SKM-1 (cell line): ENCODE measurements around the gene TNS3.
"Not testable (repeated sequence)": the region's sequence is repeated elsewhere in the genome, so short reads cannot be mapped to it uniquely, and the experiment has no call there.

ENCODE experiments used
- DNase-seq: peaks from one replicate; lab custom pipeline; 2025; ENCODE audit not compliant: unreplicated experiment; lab: John Stamatoyannopoulos, UW

The TNS3 gene

DNA sequence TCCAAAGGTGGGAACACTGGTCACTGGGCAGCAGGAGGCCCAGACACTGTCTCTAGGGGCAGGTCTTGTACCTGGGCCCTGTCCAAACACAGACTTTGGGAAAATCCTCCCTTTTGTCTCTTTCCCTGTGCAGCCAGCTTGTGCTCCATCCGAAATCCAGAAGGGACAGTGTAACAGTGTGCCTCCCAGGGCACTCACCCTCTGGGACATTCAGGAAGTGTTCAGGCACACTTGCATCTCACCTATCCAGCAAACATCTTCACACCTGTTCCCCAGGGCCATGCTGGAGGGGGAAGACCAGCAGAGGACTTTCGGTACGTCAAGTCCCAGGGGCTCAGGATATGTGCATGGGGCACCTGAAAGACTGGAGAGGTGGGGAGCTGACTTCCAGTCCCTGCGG lies 38.9 kb downstream of the TNS3 start:
- DNase-seq, result no peak

DNA sequence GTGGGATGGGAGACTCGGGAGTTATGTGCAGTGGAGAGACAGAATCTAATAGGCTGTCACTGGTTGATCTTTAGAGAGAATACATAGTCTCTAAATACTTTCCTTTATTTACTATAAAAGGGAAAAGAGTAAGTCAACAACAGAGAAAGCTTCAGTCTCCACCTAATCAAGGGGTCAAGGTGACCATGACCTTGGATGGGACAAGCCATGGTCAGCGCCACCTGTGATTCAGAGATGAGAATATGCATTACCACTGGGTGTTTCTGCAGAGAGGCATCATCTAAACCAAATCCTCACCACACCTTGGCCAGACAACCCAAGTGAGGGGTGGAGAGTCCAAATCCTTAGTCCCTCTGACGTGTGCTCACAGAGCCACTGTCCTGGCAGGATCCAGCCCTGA lies 39.9 kb downstream of the TNS3 start:
- no peak for DNase-seq

DNA sequence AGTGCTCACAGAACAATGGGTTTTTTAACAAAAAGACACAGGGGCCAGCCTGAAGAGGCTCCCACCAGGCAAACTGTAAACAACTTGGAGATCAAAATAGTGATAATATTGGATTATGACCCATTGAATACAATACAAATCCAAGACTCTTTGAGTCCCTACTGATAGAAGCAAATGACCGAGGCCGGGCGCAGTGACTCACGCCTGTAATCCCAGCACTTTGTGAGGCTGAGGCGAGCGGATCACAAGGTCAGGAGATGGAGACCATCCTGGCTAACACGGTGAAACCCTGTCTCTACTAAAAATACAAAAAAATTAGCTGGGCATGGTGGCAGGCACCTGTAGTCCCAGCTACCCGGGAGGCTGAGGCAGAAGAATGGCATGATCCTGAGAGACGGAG lies 40.4 kb downstream of the TNS3 start:
- DNase-seq, result not testable (repeated sequence)

DNA sequence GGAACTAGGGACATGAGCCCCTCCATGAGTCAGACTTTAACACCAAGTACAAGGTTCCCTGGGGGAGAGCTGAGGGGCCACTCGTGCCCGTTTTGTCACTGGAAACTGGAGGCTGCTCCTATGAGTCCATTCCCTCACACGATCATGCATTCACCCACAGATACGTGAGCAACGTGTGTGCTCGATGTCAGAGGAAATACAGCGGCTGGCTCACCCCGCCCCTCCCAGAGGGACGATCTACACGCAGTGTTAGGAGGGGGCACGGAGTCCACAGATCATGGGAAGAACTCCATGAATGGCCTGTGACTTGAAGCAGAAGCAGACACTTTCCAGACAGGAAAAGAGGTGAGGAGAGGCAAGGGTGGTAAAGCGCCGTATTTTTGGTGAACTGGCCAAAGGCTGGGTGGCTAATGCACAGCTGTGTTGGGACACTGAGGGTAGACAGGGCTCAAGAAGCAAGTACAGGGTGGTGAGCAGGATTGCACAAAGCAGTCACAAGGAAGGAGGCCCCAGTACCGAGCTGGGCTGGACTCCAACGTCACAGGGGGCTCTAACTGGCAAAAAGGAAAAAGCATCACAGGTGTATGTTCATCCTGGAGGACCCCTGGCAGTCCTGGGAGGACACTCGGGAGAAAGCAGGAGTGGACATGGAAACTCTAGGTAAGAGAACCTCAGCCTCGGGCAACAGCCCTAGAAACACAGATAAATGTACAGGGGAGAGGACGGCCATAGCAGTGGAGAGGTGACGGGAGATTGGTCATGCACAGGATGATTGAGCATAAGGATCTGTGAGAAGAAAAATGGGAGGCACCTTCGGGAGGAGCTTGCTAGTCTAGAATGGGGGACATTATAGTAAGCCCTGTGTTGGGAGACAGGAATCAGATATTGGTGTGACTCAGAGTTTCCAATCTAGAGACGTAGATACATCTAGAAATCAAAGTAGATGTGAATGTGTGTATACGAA lies 41.2 kb downstream of the TNS3 start:
- DNase-seq, result no peak

DNA sequence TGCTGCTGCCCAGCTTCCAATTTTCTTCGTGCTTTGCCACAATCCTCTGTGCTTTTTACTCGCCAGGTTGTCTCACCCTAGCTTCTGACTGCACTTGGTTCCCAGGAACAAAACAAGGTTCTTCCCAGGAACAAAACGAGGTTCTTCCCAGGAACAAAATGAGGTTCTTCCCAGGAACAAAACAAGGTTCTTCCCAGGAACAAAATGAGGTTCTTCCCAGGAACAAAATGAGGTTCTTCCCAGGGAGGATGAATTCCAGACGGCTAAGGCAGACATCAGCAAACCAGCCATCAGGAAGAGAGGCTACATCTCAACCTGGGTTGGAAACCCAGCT lies 41.9 kb downstream of the TNS3 start:
- no peak for DNase-seq

DNA sequence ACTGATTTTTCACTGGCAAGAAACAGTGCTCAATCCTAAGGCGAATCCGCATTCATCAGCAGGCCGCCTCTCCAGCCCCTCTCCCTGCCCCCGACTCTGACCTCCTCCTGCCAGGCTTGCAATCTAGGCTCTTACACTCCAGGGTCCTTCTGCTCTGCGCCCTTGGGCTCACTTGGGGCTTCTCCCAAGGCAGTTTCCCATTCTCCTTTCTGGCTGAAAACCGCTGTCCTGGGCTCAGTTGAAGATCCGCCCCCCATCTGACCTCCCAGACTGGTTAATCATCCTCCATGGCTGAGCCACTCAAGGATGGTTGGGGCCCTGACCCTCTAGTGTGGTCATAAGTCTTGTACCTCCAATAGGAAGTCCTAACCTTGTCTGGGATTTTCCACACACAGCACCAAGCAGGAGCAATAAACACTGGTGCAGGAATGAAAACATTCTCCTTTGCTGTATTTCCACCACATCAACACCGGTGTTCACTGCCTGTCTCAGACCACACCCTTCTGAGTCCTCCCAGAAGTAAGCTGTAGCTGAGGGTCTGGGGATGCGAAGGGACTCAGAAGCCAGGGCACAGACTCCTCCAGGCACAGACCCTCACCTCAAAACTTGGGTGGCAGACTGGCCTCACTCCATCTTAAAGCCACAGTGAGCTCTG lies 42.4 kb downstream of the TNS3 start:
- no peak for DNase-seq

DNA sequence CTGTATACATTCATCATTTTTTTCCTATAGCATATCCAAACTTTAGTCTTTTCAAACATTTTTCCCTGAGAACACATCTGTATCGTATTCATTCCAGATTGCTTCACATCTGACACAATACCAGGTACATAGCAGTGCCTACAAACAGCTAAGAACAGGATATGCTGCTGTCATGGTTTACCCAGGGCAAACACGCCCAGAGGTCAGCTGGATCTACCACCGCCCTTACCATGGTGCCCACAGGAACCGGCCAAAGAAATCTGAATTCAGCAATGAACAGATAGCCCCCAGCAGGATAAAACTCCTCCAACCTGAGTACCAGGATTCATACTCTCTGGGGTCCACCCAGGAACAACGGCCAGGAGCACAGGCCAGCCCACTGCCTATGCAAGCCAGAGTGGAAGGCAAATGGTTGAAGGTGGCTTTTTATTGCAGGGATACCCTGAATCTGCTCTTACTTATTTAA lies 43.0 kb downstream of the TNS3 start:
- no peak for DNase-seq

DNA sequence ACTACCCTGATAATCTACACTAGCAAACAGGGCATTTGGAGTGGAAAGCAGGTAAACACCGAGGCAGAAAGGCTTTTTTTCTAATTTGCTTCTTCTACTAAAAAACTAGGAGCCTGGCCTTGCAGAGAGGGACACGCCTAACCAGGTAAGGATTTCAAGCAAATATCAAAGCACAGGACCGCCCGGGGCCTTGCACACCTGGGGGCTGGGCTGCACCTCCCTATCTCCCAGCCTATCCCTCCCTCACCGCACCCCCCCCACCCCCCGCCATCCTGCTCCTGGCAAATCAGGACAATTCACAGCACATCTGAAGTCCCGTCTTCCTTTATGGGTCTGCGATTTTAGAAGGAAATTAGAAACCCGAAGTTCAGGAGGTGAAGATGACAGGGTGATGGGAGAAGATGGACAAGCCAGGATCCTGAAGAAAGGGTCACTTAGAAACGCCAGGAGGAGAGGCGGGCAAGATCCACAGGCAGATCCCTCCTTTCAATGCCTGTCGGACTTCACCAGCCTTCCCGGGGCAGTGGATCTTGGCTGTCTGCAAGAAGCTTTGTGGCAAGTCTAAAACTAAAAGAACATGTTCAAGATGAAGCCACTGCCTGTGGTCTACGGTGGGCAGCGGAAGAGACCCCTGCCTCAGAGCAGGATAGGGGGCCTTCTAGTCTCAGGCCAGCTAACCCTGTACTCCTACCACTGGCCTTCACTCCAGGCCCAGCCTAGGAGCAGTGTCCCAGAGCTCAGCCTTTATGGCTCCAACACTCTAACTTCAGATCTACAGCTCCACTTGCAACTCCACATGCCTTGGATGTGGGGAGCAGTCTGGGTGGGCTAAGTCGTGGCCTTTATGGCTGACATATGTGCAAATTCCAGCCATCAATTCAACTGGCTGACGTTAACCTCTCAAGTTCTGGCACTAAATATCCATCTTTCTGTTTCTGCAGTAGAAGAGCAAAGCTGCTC lies 43.9 kb downstream of the TNS3 start:
- DNase-seq, result no peak

DNA sequence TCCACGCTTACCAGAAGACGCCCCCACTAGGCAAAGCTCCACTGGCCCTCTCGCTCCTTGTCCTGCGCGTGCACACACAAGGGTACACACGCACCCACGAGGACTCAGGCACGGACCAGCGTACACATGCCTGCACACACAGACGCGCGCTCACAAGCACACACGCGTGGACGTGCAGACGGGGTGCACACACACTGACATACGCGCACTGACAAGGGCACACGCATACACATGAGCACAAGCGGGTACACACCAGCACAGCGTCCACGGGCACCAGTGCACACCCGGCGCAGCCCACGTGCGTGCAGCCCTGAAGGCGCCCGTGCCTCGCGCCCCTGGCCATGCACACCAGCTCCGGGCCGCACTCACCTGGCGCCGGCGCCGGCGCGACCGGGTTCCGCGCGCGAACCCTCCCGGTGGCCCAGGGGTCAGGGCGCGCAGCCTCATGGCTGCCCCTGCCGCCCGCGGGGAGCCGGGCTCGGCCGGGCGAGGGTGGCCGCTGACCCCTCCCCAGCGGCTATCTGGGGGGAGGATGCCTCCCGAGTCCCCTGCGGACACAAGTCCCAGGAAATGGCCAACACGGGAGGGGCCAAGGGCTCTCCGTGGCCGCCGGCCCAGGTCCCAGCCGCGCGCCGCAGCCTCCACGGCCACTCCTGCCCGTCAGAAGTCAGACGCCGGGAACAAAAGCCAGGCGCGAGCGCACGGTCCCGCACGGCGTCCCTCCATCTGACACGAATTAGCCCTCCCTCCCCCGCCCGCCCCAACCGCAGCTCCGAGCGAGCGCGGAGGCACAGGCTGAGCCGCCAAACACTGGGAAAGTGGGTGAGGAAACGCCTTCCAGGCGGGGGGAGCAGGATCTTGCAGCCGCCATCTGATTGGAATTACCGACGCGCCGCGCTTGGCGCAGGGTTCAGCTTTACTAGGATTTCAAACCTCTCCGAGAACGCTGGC lies 45.0 kb downstream of the TNS3 start:
- no peak for DNase-seq

DNA sequence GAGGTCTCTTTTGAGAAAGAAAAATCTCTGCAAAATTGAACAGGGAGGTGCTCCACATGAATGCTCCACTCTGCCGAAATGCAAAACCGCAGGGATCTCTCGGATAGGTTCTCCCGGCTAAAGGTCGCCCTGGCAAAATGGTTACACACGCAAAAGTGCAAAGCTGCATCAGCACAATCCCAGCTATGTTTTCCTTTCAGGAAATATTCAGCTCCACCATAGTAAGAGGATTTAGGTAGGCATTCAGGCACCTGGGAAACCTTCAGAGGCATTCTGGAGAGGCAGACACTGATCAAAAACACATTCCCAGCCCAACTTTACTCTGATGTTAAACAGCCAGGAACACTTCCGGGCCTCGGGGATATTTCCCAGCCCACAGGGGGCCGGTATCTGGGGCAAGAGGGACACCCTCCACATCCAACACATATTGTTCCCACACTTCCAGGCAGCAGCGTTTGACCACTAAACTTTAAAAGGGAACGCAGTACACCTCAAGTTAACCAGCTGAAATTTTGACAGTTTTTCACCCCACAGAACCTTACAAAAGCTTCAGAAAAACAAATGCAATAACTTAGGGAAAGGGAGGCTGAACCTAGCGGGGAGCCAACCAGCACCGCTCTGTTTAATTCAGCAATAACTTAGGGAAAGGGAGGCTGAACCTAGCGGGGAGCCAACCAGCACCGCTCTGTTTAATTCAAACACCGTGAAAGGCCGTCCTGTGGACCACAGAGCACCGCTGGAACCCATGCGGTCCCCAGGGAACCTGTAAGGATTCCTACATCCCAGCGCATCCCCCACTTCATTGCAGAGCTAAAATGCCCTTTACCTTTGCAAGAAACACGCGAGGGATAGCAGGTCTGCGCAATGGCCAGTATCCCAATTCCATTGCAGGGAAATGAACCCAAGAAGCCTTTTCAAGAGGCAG lies 45.9 kb downstream of the TNS3 start:
- DNase-seq, result no peak

DNA sequence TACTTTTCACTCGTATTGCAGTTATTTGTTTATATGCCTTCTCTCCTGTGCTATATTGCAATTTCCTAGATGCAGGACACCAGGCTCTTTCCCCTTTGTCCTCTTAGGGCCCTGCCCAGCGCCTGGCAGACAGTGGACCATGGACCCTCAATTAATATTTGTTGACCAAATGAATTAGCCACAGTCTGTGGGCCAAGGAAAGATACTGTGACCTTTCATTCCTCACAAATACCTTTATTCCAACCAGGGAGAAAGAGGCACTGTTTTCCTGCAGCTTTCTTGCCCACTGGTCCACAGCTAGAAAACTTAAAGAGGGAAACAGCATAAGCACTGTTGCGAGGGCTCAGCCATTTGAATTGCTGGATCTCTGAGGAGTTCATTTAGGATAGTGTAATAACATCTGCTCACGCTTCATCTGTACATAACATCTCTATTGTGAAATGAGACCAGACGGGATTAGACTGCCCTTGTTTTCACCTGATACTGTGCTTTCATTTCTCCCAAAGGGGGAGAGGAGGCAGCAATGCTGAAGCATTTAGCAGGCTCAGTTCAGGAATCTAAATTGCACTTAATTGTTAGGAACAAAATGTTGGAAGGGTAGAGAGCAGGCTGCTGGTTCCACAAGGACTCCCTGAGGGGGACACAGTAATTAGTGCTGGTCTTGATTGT lies 46.7 kb downstream of the TNS3 start:
- no peak for DNase-seq

DNA sequence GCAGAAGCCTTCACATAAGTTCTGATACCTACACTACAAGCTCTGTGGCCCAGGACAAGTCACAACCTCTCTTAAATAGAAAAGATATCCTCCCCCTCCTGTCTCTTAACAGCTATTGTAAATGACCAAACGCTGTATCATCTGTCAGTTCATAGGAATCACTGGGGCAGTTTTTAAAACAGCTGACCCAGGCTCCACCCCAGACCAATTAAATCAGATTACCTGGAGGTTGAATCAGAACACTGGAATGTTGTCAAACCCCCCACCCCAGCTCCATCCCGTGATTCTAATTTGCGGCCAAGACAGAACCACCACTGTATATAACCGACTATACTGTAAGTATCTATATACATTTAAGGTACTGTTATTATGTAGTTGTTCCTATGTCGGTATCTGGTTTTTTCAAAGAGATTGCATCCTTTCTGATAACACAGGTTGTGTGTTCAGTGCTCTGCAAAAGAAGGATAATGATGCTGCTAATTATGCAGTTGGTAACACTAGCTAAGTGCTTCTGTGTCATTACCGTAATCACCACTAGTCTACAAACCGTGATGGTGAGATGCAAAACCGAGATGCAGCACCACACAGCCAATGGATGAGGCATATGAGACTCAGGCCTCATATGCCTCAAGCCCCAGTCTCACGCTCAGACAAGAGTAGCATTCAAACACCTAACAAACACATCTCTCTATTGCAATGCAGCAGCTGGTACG lies 47.4 kb downstream of the TNS3 start:
- no peak for DNase-seq

DNA sequence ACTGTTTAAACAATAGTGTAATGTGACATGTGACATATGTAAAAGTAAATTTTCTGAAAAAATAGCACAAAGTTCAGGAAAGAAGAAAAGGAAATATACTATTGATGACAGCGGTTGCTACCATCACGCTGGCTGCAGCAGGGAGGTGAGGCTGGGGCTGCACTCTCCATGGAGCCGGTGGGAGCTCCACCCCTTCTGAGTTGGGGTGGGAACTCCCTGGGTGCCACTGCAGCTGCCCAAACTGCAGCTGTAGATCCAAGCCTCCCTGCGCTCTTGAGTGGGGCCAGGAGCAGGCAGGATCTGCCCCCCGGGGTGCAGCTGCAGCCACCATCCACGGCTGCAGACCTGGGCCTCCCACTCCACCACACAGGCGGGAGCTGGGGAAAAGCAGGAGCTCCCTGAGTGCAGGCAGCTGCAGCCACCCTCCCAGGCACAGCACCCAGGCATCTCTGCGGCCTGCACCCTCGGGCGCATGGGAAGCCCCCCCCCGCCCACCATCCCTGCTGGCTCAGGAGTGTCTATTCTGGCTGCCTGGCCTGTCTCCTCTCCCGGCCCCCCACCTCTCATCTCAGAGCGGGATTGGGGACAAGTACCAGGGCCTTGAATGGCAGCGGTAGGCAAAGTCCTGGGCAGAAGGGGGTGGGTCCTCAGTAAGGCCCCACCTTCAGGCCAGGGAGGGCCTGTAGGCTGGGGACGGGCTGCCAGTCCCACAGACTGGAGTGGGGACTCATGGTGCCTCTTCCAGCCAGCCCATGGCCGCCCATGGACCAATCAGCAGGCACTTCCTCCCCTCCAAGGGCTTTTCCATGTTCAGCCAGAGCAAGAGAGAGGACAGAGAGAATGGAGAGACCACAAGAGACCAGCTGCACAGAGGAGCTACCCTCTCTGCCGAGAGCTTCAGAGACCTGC lies 50.1 kb downstream of the TNS3 start:
- DNase-seq, result no peak

DNA sequence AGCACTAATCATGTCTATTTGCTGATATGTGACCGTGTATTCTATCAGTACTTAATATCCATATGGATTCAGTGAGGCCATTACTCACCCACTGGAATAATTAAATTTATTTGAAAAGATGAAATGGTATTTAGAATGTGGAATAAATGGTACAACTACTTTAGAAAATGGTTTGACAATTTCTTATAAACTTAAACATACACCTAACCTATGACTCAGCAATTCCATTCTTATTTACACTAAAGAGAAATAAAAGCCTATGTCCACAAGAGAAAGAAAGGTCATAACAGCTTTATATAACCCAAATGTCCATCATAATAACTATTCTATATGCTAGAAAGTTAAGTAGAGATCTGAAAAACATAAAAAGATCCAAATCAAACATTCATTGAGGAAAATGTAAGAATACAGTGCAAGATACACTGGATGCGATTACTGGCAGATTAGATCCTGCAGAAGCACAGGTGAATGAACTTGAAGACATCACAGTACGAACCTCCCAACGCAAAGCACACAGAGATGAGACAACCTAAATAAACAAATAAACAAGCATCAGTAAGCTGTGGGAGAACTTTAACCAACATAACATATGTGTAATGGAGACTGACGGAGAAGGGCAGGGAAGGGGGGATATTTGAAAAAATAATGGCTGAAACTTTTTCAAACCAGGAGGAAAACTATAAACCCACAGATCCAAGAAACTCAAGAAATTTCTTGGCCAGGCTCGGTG lies 51.9 kb downstream of the TNS3 start:
- no peak for DNase-seq

DNA sequence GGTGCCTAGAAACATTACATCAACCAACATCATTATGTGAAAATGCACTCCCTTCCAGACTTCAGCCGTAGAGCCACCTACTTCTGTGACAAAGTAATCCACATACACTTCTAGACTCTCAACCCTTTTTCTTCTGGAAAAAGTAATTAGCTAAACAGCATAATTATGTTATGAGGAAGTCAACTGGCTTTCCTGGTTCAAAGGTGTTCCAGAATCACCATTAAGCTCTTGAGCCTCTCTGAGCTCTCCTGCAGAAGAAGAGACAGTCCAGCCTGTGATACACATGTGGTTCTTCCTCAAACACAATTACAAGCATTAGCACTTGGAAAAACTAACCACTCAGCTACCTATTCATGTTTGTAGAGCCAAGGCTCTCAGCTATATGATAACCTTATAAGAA lies 52.5 kb downstream of the TNS3 start:
- DNase-seq, result no peak

DNA sequence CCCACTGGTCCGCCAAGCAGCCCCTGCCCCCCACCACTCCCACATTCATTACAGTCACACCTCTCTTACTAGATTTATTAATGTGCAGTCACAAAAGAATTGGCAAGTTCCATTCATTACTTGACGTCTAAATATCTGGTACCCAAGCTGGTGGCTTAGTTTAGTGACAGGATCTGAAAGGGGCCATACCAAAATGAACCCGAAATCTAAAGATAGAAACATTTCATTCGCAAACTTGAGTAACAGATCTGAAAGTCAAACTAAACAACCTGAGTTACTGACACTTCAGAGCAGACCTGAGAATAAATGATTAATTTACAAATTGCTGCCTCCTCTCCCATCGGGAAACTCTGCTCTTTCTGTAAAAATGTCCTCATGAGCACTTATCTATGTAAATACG lies 53.4 kb downstream of the TNS3 start:
- DNase-seq, result no peak
